Choroid plexus epithelial cell (primary cell): Measurements from ENCODE around the gene PKD1L1.
A peak's percentile ranks its signal among the peaks of the same experiment; 100 is the strongest.

Source experiments
- DNase-seq: peaks from one replicate; pipeline ENCODE4 v3.0.0-alpha.2; 2010; ENCODE audit warnings: low read depth
- H3K4me3 ChIP-seq: 2 replicates; pipeline ENCODE4 v1.5.1; 2011; ENCODE audit warnings: low read depth, mild to moderate bottlenecking, control low read depth, low read length, moderate library complexity
- CTCF ChIP-seq: conservative IDR thresholded peaks from 2 replicates; pipeline ENCODE4 v1.5.1; 2011; ENCODE audit warnings: low read depth, mild to moderate bottlenecking, control low read depth, inconsistent platforms, low read length, moderate library complexity

PKD1L1 gene

GRCh38 chr7:47897831-47898230, 50.4 kb downstream of the PKD1L1 start:
- H3K4me3 ChIP-seq, result no peak overlapping the region
- TF ChIP-seq CTCF, result no peak
- no peak for DNase-seq

- no peak for DNase-seq
- TF ChIP-seq CTCF, result no peak
Observed at GRCh38 chr7:47896809-47897423, 51.4 kb downstream of the PKD1L1 start.

GRCh38 chr7:47895026-47895425, 53.2 kb downstream of the PKD1L1 start:
- TF ChIP-seq CTCF, result no peak
- DNase-seq, result no peak
- H3K4me3 ChIP-seq, result no peak overlapping the region

More at GRCh38 chr7:47896809-47897423, 51.4 kb downstream of the PKD1L1 start:
- no peak overlapping the region for H3K4me3 ChIP-seq

DNA sequence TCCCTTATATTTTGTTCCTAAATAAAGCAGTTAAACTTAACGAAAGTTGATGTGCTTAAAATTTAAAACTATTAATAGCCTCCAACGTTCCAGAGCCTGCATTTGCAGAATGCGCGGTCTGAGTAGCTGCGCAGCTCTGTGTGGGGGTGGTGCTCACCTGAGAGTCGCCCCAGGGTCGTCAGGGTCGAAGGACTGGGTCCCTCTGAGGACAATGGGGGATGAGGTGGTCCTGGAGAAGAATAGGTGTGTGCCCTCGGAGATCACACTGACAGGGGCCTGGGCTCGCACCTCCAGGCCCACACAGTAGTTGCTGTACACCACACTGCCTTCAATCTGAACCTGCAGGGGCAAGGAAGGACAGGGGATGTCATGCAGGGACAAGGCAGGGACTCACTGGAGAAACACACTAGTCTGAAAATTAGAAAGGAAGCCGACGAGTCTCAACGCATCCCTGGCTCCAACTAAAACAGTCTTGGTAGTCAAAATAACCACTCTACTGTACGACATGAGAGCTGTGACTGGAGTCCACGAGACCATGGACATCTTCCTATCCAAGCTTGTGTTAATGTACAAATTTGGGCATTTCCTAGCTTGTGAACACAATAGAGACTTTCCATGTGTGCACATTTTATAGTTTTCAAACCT, 54.4 kb downstream of the PKD1L1 start:
- H3K4me3 ChIP-seq, result no peak overlapping the region
- DNase-seq, result no peak
- TF ChIP-seq CTCF, result no peak

DNA sequence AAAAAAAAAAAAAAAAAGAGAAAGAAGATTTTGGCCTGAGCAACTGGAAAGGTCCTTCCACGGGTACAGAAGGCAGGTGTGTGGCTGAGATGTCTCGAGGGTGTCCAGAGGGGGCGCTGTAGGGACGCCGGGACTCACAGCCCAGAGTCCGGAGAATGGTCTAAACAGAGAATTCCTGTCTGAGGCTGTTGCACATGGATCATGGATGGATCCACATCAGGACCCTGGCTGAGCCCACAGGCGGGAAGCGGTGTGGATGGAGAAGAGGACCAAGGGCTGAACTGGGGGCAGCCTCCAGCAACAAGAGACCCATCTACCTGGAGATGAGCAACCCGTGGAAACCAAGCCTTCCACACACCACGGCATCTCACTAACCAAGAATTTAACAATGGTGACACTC, 55.0 kb downstream of the PKD1L1 start:
- no peak for DNase-seq
- peak; percentile 40 for TF ChIP-seq CTCF

GRCh38 chr7:47890606-47891005, 57.7 kb downstream of the PKD1L1 start:
- no peak overlapping the region for H3K4me3 ChIP-seq
- TF ChIP-seq CTCF, result no peak
- no peak for DNase-seq

More for the DNA sequence above, 55.0 kb downstream of the PKD1L1 start:
- no peak overlapping the region for H3K4me3 ChIP-seq

DNA sequence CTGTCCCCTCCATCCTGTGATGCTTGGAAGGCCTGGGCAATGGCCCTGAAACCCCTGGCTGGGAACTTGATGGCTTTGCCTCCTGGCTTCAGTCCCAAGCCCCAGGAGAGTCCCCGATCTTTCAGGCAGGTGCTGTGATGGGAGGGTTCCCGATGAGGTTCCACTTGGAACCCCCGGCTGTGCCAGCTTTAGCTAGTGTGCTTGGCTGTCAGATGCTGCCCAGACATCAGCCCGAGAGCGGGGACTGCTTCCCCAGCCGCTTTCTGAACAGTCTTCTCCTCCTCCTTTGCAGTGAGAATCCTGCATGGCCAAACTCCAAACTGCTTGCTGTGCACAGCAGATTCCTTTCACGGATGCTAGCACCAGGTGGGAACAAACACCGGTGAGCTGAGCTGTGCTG, 58.1 kb downstream of the PKD1L1 start:
- no peak overlapping the region for H3K4me3 ChIP-seq
- no peak for DNase-seq
- TF ChIP-seq CTCF, result no peak
